GM18867 (cell line): ENCODE data around the gene DCLK3.

Source experiments
- ATAC-seq: cut with Tn5 transposase; IDR thresholded peaks from one replicate; pipeline ENCODE4 v1.9.1; 2021; ENCODE audit warnings: mild to moderate bottlenecking, moderate library complexity; ENCODE audit not compliant: unreplicated experiment

The DCLK3 gene

GRCh38 chr3:36713904-36714303 is 50.4 kb downstream of the DCLK3 start:
- no peak for ATAC-seq

- ATAC-seq = no peak
Measured at GRCh38 chr3:36710606-36711005, 53.7 kb downstream of the DCLK3 start.

GRCh38 chr3:36709826-36710365 is 54.5 kb downstream of the DCLK3 start:
- ATAC-seq = no peak

- no peak for ATAC-seq
Measured at GRCh38 chr3:36709281-36709680, 55.1 kb downstream of the DCLK3 start.

- ATAC-seq = peak; percentile 89
Measured at GRCh38 chr3:36707623-36708409, 56.5 kb downstream of the DCLK3 start.

- no peak for ATAC-seq
Measured at GRCh38 chr3:36705015-36705414, 59.3 kb downstream of the DCLK3 start.

- no peak for ATAC-seq
Measured at GRCh38 chr3:36704280-36704679, 60.1 kb downstream of the DCLK3 start.

GRCh38 chr3:36701249-36701572 is 63.1 kb downstream of the DCLK3 start:
- no peak for ATAC-seq

- ATAC-seq = peak; percentile 82
Measured at GRCh38 chr3:36700537-36701248, 63.7 kb downstream of the DCLK3 start.

- no peak for ATAC-seq
Measured at GRCh38 chr3:36698314-36698713, 66.0 kb downstream of the DCLK3 start.

GRCh38 chr3:36697229-36698001 is 66.9 kb downstream of the DCLK3 start:
- ATAC-seq = no peak

GRCh38 chr3:36696799-36697198 is 67.6 kb downstream of the DCLK3 start:
- ATAC-seq = no peak

- ATAC-seq = no peak
Measured at GRCh38 chr3:36695769-36696137, 68.6 kb downstream of the DCLK3 start.

GRCh38 chr3:36695113-36695768 is 69.1 kb downstream of the DCLK3 start:
- no peak for ATAC-seq

- ATAC-seq = peak; percentile 57
Measured at GRCh38 chr3:36693670-36694069, 70.7 kb downstream of the DCLK3 start.

- ATAC-seq = no peak
Measured at GRCh38 chr3:36689560-36689959, 74.8 kb downstream of the DCLK3 start.

GRCh38 chr3:36688815-36689214 is 75.5 kb downstream of the DCLK3 start:
- ATAC-seq = no peak

GRCh38 chr3:36686516-36686915 is 77.8 kb downstream of the DCLK3 start:
- ATAC-seq = no peak

GRCh38 chr3:36681867-36682266 is 82.5 kb downstream of the DCLK3 start:
- ATAC-seq = no peak

GRCh38 chr3:36680952-36681351 is 83.4 kb downstream of the DCLK3 start:
- no peak for ATAC-seq
